Stimulated activated CD8-positive, alpha-beta memory T cell treated with anti-CD3 and anti-CD28 coated beads, Interleukin-12 subunit alpha, Interleukin-12 subunit beta, amount 100 ng/mL, for 24 hours (primary cell): Measurements from ENCODE around the gene HNRNPLL.
"Not testable (repeated sequence)": the region's sequence is repeated elsewhere in the genome, so short reads cannot be mapped to it uniquely, and the experiment has no call there.

Source experiments
- DNase-seq: peaks from one replicate; pipeline ENCODE4 v3.0.0-alpha.2; 2020; ENCODE audit errors: extremely low read depth

Gene HNRNPLL

GRCh38 chr2:38619458-38620164 is 16.9 kb upstream of the HNRNPLL start:
- no peak for DNase-seq

- DNase-seq = no peak
Measured at GRCh38 chr2:38617301-38617700, 14.6 kb upstream of the HNRNPLL start.

- DNase-seq = no peak
Measured at GRCh38 chr2:38615237-38615636, 12.5 kb upstream of the HNRNPLL start.

GRCh38 chr2:38613849-38614213 is 11.1 kb upstream of the HNRNPLL start:
- no peak for DNase-seq

GRCh38 chr2:38613126-38613848 is 10.6 kb upstream of the HNRNPLL start:
- no peak for DNase-seq

- DNase-seq = no peak
Measured at GRCh38 chr2:38610851-38611801, 8.4 kb upstream of the HNRNPLL start.

- DNase-seq = not testable (repeated sequence)
Measured at GRCh38 chr2:38609246-38609645, 6.5 kb upstream of the HNRNPLL start.

- no peak for DNase-seq
Measured at GRCh38 chr2:38608755-38609154, 6.0 kb upstream of the HNRNPLL start.

GRCh38 chr2:38605298-38605830 is 2.6 kb upstream of the HNRNPLL start:
- DNase-seq = no peak

GRCh38 chr2:38603402-38604290 is 918 bp upstream of the HNRNPLL start:
- DNase-seq = peak; percentile 53

GRCh38 chr2:38602136-38602731 is 494 bp downstream of the HNRNPLL start:
- DNase-seq = no peak

GRCh38 chr2:38601463-38602135 is 1.1 kb downstream of the HNRNPLL start:
- DNase-seq = no peak

- no peak for DNase-seq
Measured at GRCh38 chr2:38600921-38601455, 1.7 kb downstream of the HNRNPLL start.

- no peak for DNase-seq
Measured at GRCh38 chr2:38600242-38600891, 2.4 kb downstream of the HNRNPLL start.

GRCh38 chr2:38599706-38600105 is 3.0 kb downstream of the HNRNPLL start:
- DNase-seq = no peak

GRCh38 chr2:38598991-38599295 is 3.8 kb downstream of the HNRNPLL start:
- no peak for DNase-seq

- DNase-seq = no peak
Measured at GRCh38 chr2:38598200-38598990, 4.3 kb downstream of the HNRNPLL start.

- DNase-seq = no peak
Measured at GRCh38 chr2:38597115-38597514, 5.6 kb downstream of the HNRNPLL start.

- DNase-seq = no peak
Measured at GRCh38 chr2:38596229-38596628, 6.5 kb downstream of the HNRNPLL start.
